ENCODE results near the gene NDUFC1.

NDUFC1 gene

GRCh38 chr4:139312552-139313332, 10.5 kb upstream of the NDUFC1 start:
- Mint-ChIP-seq H3K27ac (peak overlapping the region; percentile 75), H3K4me3 (no peak overlapping the region), H3K4me1 (ENCODE audit: low read depth) (peaks cover 74% of the 10 kb centered on the region), H3K36me3 (ENCODE audit: low read depth) (peaks cover 68% of the 10 kb centered on the region), H3K9me3 (no peaks in the 10 kb centered on the region), H3K27me3 (no peaks in the 10 kb centered on the region)
- no peak for DNase-seq

GRCh38 chr4:139311909-139312308, 9.6 kb upstream of the NDUFC1 start:
- peak overlapping the region; percentile 0 for H3K27ac Mint-ChIP-seq
- no peaks in the 10 kb centered on the region for H3K9me3 Mint-ChIP-seq
- peaks cover 77% of the 10 kb centered on the region for H3K4me1 Mint-ChIP-seq (ENCODE audit: low read depth)
- peaks cover 69% of the 10 kb centered on the region for H3K36me3 Mint-ChIP-seq (ENCODE audit: low read depth)
- H3K27me3 Mint-ChIP-seq, result no peaks in the 10 kb centered on the region
- no peak for DNase-seq
- no peak overlapping the region for H3K4me3 Mint-ChIP-seq

- Mint-ChIP-seq H3K27me3 (no peaks in the 10 kb centered on the region), H3K27ac (peak overlapping the region; percentile 62), H3K36me3 (ENCODE audit: low read depth) (peaks cover 83% of the 10 kb centered on the region), H3K9me3 (no peaks in the 10 kb centered on the region), H3K4me3 (peak overlapping the region; percentile 15), H3K4me1 (ENCODE audit: low read depth) (peaks cover 65% of the 10 kb centered on the region)
- no peak for DNase-seq
Observed at GRCh38 chr4:139304920-139305319, 2.6 kb upstream of the NDUFC1 start.

- Mint-ChIP-seq H3K9me3 (no peaks in the 10 kb centered on the region), H3K27ac (peak within 1 kb of the TSS; percentile 100), H3K4me1 (ENCODE audit: low read depth) (peaks cover 59% of the 10 kb centered on the region), H3K27me3 (no peaks in the 10 kb centered on the region), H3K36me3 (ENCODE audit: low read depth) (peaks cover 53% of the 10 kb centered on the region), H3K4me3 (peak within 1 kb of the TSS; percentile 99)
- DNase-seq, result peak; percentile 97
Observed at GRCh38 chr4:139301113-139301820, 1.0 kb downstream of the NDUFC1 start, which contains the start of gene NAA15. NAA15 (plus strand) TSS chr4:139301505; CDS start chr4:139301778, 273 bp downstream.

- DNase-seq, result no peak
- H3K4me3 Mint-ChIP-seq, result peak overlapping the region; percentile 99
- no peaks in the 10 kb centered on the region for H3K27me3 Mint-ChIP-seq
- peak overlapping the region; percentile 100 for H3K27ac Mint-ChIP-seq
- peaks cover 48% of the 10 kb centered on the region for H3K36me3 Mint-ChIP-seq (ENCODE audit: low read depth)
- peaks cover 61% of the 10 kb centered on the region for H3K4me1 Mint-ChIP-seq (ENCODE audit: low read depth)
- no peaks in the 10 kb centered on the region for H3K9me3 Mint-ChIP-seq
Observed at GRCh38 chr4:139300431-139301112, 1.7 kb downstream of the NDUFC1 start.

GRCh38 chr4:139299536-139299935, 2.7 kb downstream of the NDUFC1 start:
- H3K9me3 Mint-ChIP-seq, result no peaks in the 10 kb centered on the region
- H3K27me3 Mint-ChIP-seq, result no peaks in the 10 kb centered on the region
- H3K4me1 Mint-ChIP-seq (ENCODE audit: low read depth), result peaks cover 52% of the 10 kb centered on the region
- H3K27ac Mint-ChIP-seq, result peak overlapping the region; percentile 50
- peak overlapping the region; percentile 99 for H3K4me3 Mint-ChIP-seq
- H3K36me3 Mint-ChIP-seq (ENCODE audit: low read depth), result peaks cover 47% of the 10 kb centered on the region
- no peak for DNase-seq

GRCh38 chr4:139297001-139297410, 5.3 kb downstream of the NDUFC1 start:
- peaks cover 42% of the 10 kb centered on the region for H3K36me3 Mint-ChIP-seq (ENCODE audit: low read depth)
- H3K4me1 Mint-ChIP-seq (ENCODE audit: low read depth), result peaks cover 45% of the 10 kb centered on the region
- H3K4me3 Mint-ChIP-seq, result no peak overlapping the region
- H3K27ac Mint-ChIP-seq, result peak overlapping the region; percentile 98
- no peaks in the 10 kb centered on the region for H3K27me3 Mint-ChIP-seq
- no peaks in the 10 kb centered on the region for H3K9me3 Mint-ChIP-seq
- no peak for DNase-seq

- H3K9me3 Mint-ChIP-seq, result no peaks in the 10 kb centered on the region
- no peaks in the 10 kb centered on the region for H3K27me3 Mint-ChIP-seq
- H3K27ac Mint-ChIP-seq, result peak overlapping the region; percentile 98
- H3K4me3 Mint-ChIP-seq, result peak overlapping the region; percentile 94
- H3K4me1 Mint-ChIP-seq (ENCODE audit: low read depth), result peaks cover 45% of the 10 kb centered on the region
- DNase-seq, result no peak
- H3K36me3 Mint-ChIP-seq (ENCODE audit: low read depth), result peaks cover 42% of the 10 kb centered on the region
Observed at GRCh38 chr4:139295942-139296299, 6.4 kb downstream of the NDUFC1 start.

- Mint-ChIP-seq H3K4me1 (ENCODE audit: low read depth) (peaks cover 41% of the 10 kb centered on the region), H3K36me3 (ENCODE audit: low read depth) (peaks cover 41% of the 10 kb centered on the region), H3K27me3 (no peaks in the 10 kb centered on the region), H3K27ac (peak overlapping the region; percentile 98), H3K9me3 (no peaks in the 10 kb centered on the region), H3K4me3 (peak overlapping the region; percentile 94)
- DNase-seq, result peak; percentile 99
Observed at GRCh38 chr4:139295206-139295941, 6.9 kb downstream of the NDUFC1 start.

GRCh38 chr4:139286186-139286698, 16.0 kb downstream of the NDUFC1 start:
- Mint-ChIP-seq H3K9me3 (peaks cover 4% of the 10 kb centered on the region), H3K27ac (no peak overlapping the region), H3K4me3 (no peak overlapping the region), H3K4me1 (ENCODE audit: low read depth) (no peaks in the 10 kb centered on the region), H3K36me3 (ENCODE audit: low read depth) (peaks cover 39% of the 10 kb centered on the region), H3K27me3 (peaks cover under 1% of the 10 kb centered on the region)
- no peak for DNase-seq

- no peak for DNase-seq
- Mint-ChIP-seq H3K27me3 (peaks cover 35% of the 10 kb centered on the region), H3K27ac (no peak overlapping the region)
Observed at GRCh38 chr4:139282721-139283075, 19.6 kb downstream of the NDUFC1 start.

GRCh38 chr4:139282065-139282720, 20.1 kb downstream of the NDUFC1 start:
- DNase-seq, result no peak
- Mint-ChIP-seq H3K36me3 (ENCODE audit: low read depth) (peaks cover 11% of the 10 kb centered on the region), H3K27me3 (peaks cover 38% of the 10 kb centered on the region), H3K9me3 (peaks cover 4% of the 10 kb centered on the region), H3K27ac (no peak overlapping the region), H3K4me3 (no peak overlapping the region), H3K4me1 (ENCODE audit: low read depth) (peaks cover 17% of the 10 kb centered on the region)

More at GRCh38 chr4:139282721-139283075, 19.6 kb downstream of the NDUFC1 start:
- Mint-ChIP-seq H3K36me3 (ENCODE audit: low read depth) (peaks cover 13% of the 10 kb centered on the region), H3K4me3 (no peak overlapping the region), H3K9me3 (peaks cover 4% of the 10 kb centered on the region), H3K4me1 (ENCODE audit: low read depth) (peaks cover 17% of the 10 kb centered on the region)

- H3K4me1 Mint-ChIP-seq (ENCODE audit: low read depth), result peaks cover 17% of the 10 kb centered on the region
- H3K27me3 Mint-ChIP-seq, result peaks cover 50% of the 10 kb centered on the region
- H3K27ac Mint-ChIP-seq, result no peak within 1 kb of the TSS
- H3K4me3 Mint-ChIP-seq, result peak within 1 kb of the TSS; percentile 79
- peaks cover 7% of the 10 kb centered on the region for H3K36me3 Mint-ChIP-seq (ENCODE audit: low read depth)
- peaks cover 4% of the 10 kb centered on the region for H3K9me3 Mint-ChIP-seq
- peak; percentile 60 for DNase-seq
Observed at GRCh38 chr4:139279760-139280620, 22.3 kb downstream of the NDUFC1 start, which contains the start of gene MGARP. MGARP (minus strand) TSS chr4:139280225; CDS start chr4:139280158, 67 bp downstream.

Data from activated T-cell treated with anti-CD3 and anti-CD28 coated beads, Interleukin-2, amount 50 U/mL, for 24 hours (primary cell).